ENCODE results near the gene NTM.
"Not testable (repeated sequence)": the region's sequence is repeated elsewhere in the genome, so short reads cannot be mapped to it uniquely, and the experiment has no call there.

The NTM gene

DNA sequence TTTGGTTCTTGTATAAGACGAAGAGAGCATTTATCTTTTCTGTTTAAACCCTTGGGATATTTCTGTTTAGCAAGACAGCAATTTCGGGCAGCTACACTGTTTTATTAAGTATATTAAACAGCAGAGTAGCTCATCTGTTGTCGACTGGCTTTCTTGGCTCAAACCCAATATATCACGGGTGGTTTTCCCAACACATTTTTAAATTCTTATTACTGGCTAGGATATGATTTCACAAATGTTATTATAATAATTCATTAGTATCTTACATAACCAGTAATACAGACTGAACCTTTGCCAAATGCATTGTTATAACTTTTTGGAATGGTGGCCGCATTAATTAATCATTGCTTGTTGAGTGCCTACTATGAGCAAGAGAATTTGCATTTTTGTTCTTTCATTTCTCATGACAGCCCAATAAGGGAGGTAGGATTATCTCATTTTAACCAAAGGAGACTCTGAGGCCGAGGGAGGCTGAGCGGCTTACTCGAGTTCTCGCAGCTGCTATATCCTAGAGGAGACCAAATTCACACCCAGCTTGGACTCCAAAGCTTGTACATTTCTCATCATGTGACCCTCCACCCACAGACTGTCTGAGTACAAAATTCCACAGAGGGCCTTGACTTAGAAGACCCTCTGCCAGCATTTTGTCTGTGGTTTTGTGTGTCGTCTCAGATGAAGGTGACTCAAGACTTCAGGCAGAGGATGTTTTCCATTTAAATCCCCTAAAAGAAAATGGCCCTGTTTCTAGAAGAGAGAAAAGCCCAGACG, 304.9 kb downstream of the NTM start:
- Histone ChIP-seq H3K9ac (no peak overlapping the region), H3K9me3 (ENCODE audit: control insufficient read depth, low read length) (no peaks in the 10 kb centered on the region), H3K27me3 (ENCODE audit: control insufficient read depth, insufficient read depth, low read length) (no peaks in the 10 kb centered on the region), H3K79me2 (no peaks in the 10 kb centered on the region), H2AFZ (no peak overlapping the region), H3K4me2 (ENCODE audit: low read length) (no peak overlapping the region), H3K4me3 (ENCODE audit: low read depth, low read length) (no peak overlapping the region), H3K27ac (no peak overlapping the region), H3K36me3 (ENCODE audit: control insufficient read depth, insufficient read depth, low read length) (no peaks in the 10 kb centered on the region), H3K4me1 (no peaks in the 10 kb centered on the region)
- TF ChIP-seq, protein P1, sequence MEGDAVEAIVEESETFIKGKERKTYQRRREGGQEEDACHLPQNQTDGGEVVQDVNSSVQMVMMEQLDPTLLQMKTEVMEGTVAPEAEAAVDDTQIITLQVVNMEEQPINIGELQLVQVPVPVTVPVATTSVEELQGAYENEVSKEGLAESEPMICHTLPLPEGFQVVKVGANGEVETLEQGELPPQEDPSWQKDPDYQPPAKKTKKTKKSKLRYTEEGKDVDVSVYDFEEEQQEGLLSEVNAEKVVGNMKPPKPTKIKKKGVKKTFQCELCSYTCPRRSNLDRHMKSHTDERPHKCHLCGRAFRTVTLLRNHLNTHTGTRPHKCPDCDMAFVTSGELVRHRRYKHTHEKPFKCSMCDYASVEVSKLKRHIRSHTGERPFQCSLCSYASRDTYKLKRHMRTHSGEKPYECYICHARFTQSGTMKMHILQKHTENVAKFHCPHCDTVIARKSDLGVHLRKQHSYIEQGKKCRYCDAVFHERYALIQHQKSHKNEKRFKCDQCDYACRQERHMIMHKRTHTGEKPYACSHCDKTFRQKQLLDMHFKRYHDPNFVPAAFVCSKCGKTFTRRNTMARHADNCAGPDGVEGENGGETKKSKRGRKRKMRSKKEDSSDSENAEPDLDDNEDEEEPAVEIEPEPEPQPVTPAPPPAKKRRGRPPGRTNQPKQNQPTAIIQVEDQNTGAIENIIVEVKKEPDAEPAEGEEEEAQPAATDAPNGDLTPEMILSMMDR (IDR thresholded peaks at IDR 0.05), result no peak

GRCh38 chr11:131677828-131678470, 307.5 kb downstream of the NTM start:
- Histone ChIP-seq H3K4me1 (no peaks in the 10 kb centered on the region), H2AFZ (no peak overlapping the region), H3K36me3 (ENCODE audit: control insufficient read depth, insufficient read depth, low read length) (no peaks in the 10 kb centered on the region), H3K79me2 (no peaks in the 10 kb centered on the region), H3K27ac (no peak overlapping the region), H3K9me3 (ENCODE audit: control insufficient read depth, low read length) (no peaks in the 10 kb centered on the region), H3K9ac (no peak overlapping the region), H3K4me3 (ENCODE audit: low read depth, low read length) (no peak overlapping the region), H3K27me3 (ENCODE audit: control insufficient read depth, insufficient read depth, low read length) (no peaks in the 10 kb centered on the region), H3K4me2 (ENCODE audit: low read length) (no peak overlapping the region)
- TF ChIP-seq, protein P1 (IDR thresholded peaks at IDR 0.05), result no peak

DNA sequence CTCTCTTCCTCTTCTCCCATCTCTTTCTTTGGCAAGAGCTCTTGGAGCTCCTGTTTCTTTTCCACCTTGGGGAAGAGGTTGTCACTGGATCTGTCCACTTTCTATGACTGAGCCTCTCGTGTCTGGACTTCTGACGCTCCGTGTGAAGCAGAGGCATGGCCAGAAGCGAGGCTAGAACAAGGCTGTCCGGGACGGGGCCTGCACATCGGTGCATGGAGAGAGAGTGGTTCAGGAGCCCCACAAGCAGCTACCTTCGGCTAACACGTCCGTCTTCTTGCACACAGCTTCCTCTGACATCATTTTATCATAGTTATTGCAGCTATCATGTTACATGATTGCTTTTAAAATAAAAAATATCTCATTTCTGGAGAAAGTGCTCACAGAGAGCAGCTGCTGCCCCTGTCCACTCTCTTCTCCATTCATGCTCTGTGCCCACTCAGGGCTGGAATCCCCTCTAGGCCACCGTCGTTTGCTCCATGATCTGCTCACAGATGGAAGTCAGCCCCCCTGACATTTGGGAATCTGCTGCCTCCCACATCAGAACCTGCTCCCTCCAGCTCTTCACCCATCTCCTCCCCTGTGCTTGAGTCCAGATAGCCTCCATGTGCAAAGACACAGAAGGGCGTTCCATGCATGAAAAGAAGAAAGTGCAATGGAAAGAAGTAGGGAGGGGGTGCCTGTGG, 308.4 kb downstream of the NTM start:
- H3K4me1 ChIP-seq, result no peaks in the 10 kb centered on the region
- H3K4me2 ChIP-seq (ENCODE audit: low read length), result no peak overlapping the region
- no peak overlapping the region for H3K9ac ChIP-seq
- no peaks in the 10 kb centered on the region for H3K36me3 ChIP-seq (ENCODE audit: control insufficient read depth, insufficient read depth, low read length)
- TF ChIP-seq, protein P1 (IDR thresholded peaks at IDR 0.05), result no peak
- H3K27me3 ChIP-seq (ENCODE audit: control insufficient read depth, insufficient read depth, low read length), result no peaks in the 10 kb centered on the region
- H3K79me2 ChIP-seq, result no peaks in the 10 kb centered on the region
- no peaks in the 10 kb centered on the region for H3K9me3 ChIP-seq (ENCODE audit: control insufficient read depth, low read length)
- H3K27ac ChIP-seq, result no peak overlapping the region
- no peak overlapping the region for H3K4me3 ChIP-seq (ENCODE audit: low read depth, low read length)
- peak overlapping the region; percentile 58 for H2AFZ ChIP-seq

DNA sequence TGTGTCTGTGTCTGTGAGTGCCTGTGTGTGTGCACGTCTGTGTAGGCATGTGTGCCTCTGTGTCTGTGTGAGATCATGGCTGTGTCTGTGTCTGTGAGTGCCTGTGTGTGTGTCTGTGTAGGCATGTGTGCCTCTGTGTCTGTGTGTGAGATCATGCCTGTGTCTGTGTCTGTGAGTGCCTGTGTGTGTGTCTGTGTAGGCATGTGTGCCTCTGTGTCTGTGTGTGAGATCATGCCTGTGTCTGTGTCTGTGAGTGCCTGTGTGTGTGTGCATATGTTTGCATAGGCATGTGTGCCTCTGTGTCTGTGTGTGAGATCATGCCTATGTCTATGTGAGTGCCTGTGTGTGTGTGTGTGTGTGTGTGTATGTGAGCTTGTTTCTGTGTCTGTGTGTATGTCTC, 310.0 kb downstream of the NTM start:
- H3K9me3 ChIP-seq (ENCODE audit: control insufficient read depth, low read length); H3K4me2 ChIP-seq (ENCODE audit: low read length); H3K27me3 ChIP-seq (ENCODE audit: control insufficient read depth, insufficient read depth, low read length); H3K4me3 ChIP-seq (ENCODE audit: low read depth, low read length); H3K27ac ChIP-seq; H3K79me2 ChIP-seq; H3K9ac ChIP-seq; H2AFZ ChIP-seq; H3K36me3 ChIP-seq (ENCODE audit: control insufficient read depth, insufficient read depth, low read length); H3K4me1 ChIP-seq: not testable (repeated sequence)

- H3K4me3 ChIP-seq (ENCODE audit: low read depth, low read length), result no peak overlapping the region
- H3K9me3 ChIP-seq (ENCODE audit: control insufficient read depth, low read length), result no peaks in the 10 kb centered on the region
- no peak overlapping the region for H3K9ac ChIP-seq
- no peak overlapping the region for H2AFZ ChIP-seq
- H3K4me2 ChIP-seq (ENCODE audit: low read length), result no peak overlapping the region
- no peaks in the 10 kb centered on the region for H3K36me3 ChIP-seq (ENCODE audit: control insufficient read depth, insufficient read depth, low read length)
- no peaks in the 10 kb centered on the region for H3K79me2 ChIP-seq
- peaks cover 5% of the 10 kb centered on the region for H3K4me1 ChIP-seq
- H3K27me3 ChIP-seq (ENCODE audit: control insufficient read depth, insufficient read depth, low read length), result no peaks in the 10 kb centered on the region
- H3K27ac ChIP-seq, result no peak overlapping the region
- TF ChIP-seq, protein P1 (IDR thresholded peaks at IDR 0.05), result no peak
These were observed 311.5 kb downstream of the NTM start for GRCh38 chr11:131681920-131682319.

All from parathyroid adenoma (tissue), 2 donors.